Activated naive CD8-positive, alpha-beta T cell treated with anti-CD3 and anti-CD28 coated beads, Interleukin-2, amount 10 ng/mL, durations not matched to agents 7 days and 5 days (primary cell): ENCODE data around the gene CCDC195. TPM values are rescaled to one million over a fixed set of nuclear protein-coding genes. Genes with fewer than 3 reads are reported as not detected.
"Not testable (repeated sequence)": the region's sequence is repeated elsewhere in the genome, so short reads cannot be mapped to it uniquely, and the experiment has no call there.

Source experiments
- ATAC-seq: fragments of 150-1000 bp; cut with Tn5 transposase; one replicate; pipeline ENCODE4 v1.10.0; 2021; ENCODE audit warnings: low read depth, moderate library complexity
- POLR2A ChIA-PET: fragments of 350-600 bp; sonication (Branson Sonifier 250); formaldehyde crosslinking; loops from one replicate; lab custom pipeline; 2021; ENCODE audit warnings: antibody characterized with exemption; lab: Charles Lee
- DNase-seq: peaks from one replicate; pipeline ENCODE4 v3.0.0; 2021
- H3K27ac Mint-ChIP-seq: one replicate; pipeline ENCODE4 v1.8.0; 2022; ENCODE audit warnings: mild to moderate bottlenecking, mixed read lengths
- H3K27me3 Mint-ChIP-seq: one replicate; pipeline ENCODE4 v1.8.0; 2022; ENCODE audit warnings: mild to moderate bottlenecking, moderate library complexity, mixed read lengths
- H3K36me3 Mint-ChIP-seq: one replicate; pipeline ENCODE4 v1.8.0; 2021; ENCODE audit warnings: mild to moderate bottlenecking, mixed read lengths
- H3K4me1 Mint-ChIP-seq: one replicate; pipeline ENCODE4 v1.8.0; 2021; ENCODE audit warnings: mixed read lengths
- H3K4me3 Mint-ChIP-seq: one replicate; pipeline ENCODE4 v1.8.0; 2022; ENCODE audit warnings: mild to moderate bottlenecking, moderate library complexity, mixed read lengths
- H3K9me3 Mint-ChIP-seq: one replicate; pipeline ENCODE4 v1.8.0; 2021; ENCODE audit warnings: mixed read lengths
- total RNA-seq, 2 experiments: library from RNA; stranded (reverse); gene quantifications; one replicate each; pipeline ENCODE4 v1.2.3, GENCODE V29; 2021

Gene CCDC195
- total RNA-seq, 2 experiments from 2014 or later, result not detected

DNA sequence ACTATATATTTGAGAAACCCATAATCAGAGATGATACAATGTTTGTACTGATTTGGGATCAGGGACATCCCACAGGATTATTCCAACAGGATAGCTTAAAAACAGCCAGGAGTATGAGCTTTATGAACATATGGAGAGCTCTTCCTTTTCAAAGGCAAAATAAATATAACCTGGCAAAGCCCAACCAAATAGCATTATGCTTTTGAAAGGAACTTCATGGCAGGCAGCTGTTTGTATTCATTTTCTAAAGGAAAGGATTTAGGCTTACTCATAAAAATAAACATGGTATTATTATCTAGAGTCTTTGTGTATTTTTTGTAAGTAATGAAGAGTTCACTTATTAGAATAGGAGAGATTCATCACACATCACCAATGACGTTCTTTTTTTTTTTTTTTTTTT, 44.4 kb downstream of the CCDC195 start:
- POLR2A ChIA-PET, result no interaction called here
- Mint-ChIP-seq H3K27ac (no peak overlapping the region), H3K36me3 (no peaks in the 10 kb centered on the region), H3K9me3 (peaks cover 2% of the 10 kb centered on the region), H3K4me1 (no peaks in the 10 kb centered on the region), H3K4me3 (no peak overlapping the region), H3K27me3 (peaks cover 2% of the 10 kb centered on the region)
- no peak for ATAC-seq
- no peak for DNase-seq

DNA sequence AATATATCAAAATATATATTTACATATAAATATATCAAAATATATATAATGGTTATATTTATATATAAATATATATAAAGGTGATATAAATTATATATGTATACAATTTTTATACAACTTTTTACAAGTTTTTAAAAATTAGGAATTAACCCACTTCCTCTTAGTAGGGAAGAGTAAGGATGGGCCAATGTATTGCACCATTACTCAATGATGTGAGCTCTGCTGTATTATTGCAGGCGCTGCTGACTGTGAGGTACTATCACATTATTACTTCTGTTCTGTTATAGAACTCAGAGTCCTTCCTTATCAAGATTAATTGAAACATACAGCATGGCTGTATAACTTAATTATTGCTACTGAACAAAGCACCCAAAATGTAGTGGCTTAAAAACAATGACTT, 46.0 kb downstream of the CCDC195 start:
- peaks cover 2% of the 10 kb centered on the region for H3K27me3 Mint-ChIP-seq
- DNase-seq (no peak), ATAC-seq (no peak)
- peaks cover 2% of the 10 kb centered on the region for H3K9me3 Mint-ChIP-seq
- H3K4me1 Mint-ChIP-seq, result no peaks in the 10 kb centered on the region
- no peak overlapping the region for H3K27ac Mint-ChIP-seq
- H3K4me3 Mint-ChIP-seq, result no peak overlapping the region
- POLR2A ChIA-PET, result no interaction called here
- no peaks in the 10 kb centered on the region for H3K36me3 Mint-ChIP-seq

DNA sequence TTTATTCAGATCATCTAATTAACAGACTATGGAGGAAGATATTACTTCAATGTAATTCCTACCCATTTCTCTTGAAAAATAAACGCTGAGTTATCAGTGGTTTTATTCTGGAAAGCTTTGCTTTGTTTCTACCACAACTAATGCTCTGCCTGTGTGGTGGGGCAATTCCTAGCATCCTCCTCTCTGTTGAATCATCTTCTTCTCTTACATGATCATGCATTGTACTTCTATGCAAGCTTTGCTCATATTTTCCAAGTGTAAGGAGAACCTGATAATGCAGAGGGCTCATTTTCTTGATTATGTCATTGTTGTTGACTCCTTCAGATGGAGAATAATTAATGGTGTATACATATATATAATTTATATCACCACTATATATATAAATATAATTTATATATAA, 46.7 kb downstream of the CCDC195 start:
- Mint-ChIP-seq H3K27me3 (peaks cover 2% of the 10 kb centered on the region), H3K27ac (no peak overlapping the region), H3K36me3 (no peaks in the 10 kb centered on the region), H3K4me3 (no peak overlapping the region), H3K4me1 (no peaks in the 10 kb centered on the region), H3K9me3 (peaks cover 2% of the 10 kb centered on the region)
- POLR2A ChIA-PET, result no interaction called here
- ATAC-seq, result no peak
- DNase-seq, result no peak

DNA sequence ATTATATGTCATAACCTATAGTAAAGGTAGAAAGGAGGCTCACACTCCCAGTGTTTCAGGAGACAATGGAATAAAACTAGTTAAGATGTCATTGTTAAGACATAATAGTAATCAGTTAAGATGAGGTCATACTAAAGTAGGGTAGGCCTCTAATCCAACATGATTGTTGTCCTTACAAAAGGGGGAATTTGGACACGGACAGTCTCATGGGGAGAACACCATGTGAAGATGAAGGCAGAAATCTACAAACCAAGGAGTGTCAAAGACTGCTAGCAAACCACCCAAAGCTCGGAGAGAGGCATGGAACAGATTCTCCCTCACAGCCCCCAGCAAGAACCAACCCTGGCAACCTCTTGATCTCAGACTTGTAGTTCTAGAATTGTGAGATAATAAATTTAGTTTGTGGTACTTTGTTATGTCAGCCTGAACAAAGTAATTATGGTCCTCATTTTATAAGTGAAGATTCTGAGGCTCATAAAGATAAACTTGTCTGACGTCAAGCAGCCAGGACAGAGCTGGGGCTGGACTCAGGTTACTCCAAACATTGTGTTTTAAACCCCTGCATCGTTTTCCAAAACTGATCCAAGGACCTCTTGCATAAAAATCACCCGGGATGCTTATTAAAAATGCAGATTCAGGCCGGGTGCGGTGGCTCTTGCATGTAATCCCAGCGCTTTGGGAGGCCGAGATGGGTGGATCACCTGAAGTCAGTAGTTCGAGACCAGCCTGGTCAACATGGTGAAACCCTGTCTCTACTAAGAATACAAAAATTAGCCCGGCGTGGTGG, 47.8 kb downstream of the CCDC195 start:
- no peak overlapping the region for H3K4me3 Mint-ChIP-seq
- ATAC-seq, result no peak
- H3K27ac Mint-ChIP-seq, result no peak overlapping the region
- POLR2A ChIA-PET, result no interaction called here
- no peak for DNase-seq
- peaks cover 1% of the 10 kb centered on the region for H3K36me3 Mint-ChIP-seq
- H3K27me3 Mint-ChIP-seq, result peaks cover 2% of the 10 kb centered on the region
- no peaks in the 10 kb centered on the region for H3K4me1 Mint-ChIP-seq
- peaks cover 3% of the 10 kb centered on the region for H3K9me3 Mint-ChIP-seq

DNA sequence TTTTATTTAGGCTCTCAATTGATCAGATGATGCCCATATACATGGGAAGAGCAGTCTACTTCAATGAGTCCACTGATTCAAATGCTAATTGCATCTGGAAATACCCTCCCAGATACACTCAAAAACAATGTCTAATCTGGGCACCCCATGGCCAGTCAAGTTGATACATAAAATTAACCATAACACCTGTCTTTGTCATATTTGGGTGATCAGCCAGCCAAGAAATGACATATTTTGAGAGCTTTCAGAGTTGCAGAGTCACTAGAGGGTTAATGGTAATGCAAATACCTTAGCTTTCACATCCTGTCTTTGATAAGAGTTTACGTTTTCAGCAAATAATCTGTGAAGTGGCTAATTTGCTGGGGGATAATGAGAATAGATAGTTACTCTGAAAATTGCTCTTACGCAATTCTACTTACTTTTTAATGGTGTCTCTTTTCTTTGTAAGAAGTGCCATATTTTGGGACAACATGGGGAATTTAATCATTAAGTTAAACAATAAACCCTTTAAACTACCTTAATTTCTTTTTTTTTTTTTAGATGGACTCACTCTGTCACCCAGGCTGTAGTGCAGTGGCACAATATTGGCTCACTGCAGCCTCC, 49.1 kb downstream of the CCDC195 start:
- Mint-ChIP-seq H3K27ac (no peak overlapping the region), H3K36me3 (peaks cover 2% of the 10 kb centered on the region), H3K9me3 (peaks cover 6% of the 10 kb centered on the region), H3K4me1 (no peaks in the 10 kb centered on the region), H3K27me3 (peaks cover 2% of the 10 kb centered on the region), H3K4me3 (no peak overlapping the region)
- POLR2A ChIA-PET, result no interaction called here
- DNase-seq (no peak), ATAC-seq (no peak)

DNA sequence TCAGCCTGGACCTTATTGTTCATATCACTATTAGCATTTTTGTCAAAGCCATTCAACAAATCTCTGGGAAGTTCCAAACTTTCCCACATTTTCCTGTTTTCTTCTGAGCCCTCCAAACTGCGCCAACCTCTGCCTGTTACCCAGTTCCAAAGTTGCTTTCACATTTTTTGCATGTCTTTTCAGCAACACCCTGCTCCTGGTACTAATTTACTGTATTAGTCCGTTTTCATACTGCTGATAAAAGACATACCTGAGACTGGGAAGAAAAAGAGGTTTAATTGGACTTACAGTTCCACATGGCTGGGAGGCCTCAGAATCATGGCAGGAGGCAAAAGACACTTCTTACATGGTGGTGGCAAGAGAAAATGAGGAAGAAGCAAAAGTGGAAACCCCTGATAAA, 52.8 kb downstream of the CCDC195 start:
- DNase-seq, H3K4me1 Mint-ChIP-seq, POLR2A ChIA-PET, H3K27ac Mint-ChIP-seq, H3K9me3 Mint-ChIP-seq, H3K4me3 Mint-ChIP-seq, H3K36me3 Mint-ChIP-seq, H3K27me3 Mint-ChIP-seq, ATAC-seq: not testable (repeated sequence)

DNA sequence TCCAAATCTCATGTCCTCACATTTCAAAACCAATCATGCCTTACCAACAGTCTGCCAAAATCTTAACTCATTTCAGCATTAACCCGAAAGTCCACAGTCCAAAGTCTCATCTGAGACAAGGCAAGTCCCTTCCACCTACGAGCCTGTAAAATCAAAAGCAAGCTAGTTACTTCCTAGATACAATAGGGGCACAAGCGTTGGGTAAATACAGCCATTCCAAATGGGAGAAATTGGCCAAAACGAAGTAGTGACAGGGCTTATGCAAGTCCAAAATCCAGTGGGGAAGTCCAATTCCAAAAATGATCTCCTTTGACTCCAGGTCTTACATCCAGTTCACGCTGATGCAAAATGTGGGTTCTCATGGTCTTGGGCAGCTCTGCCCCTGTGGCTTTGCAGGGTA, 54.5 kb downstream of the CCDC195 start:
- H3K27me3 Mint-ChIP-seq, H3K9me3 Mint-ChIP-seq, H3K4me3 Mint-ChIP-seq, H3K4me1 Mint-ChIP-seq, DNase-seq, POLR2A ChIA-PET, H3K36me3 Mint-ChIP-seq, ATAC-seq, H3K27ac Mint-ChIP-seq: not testable (repeated sequence)

DNA sequence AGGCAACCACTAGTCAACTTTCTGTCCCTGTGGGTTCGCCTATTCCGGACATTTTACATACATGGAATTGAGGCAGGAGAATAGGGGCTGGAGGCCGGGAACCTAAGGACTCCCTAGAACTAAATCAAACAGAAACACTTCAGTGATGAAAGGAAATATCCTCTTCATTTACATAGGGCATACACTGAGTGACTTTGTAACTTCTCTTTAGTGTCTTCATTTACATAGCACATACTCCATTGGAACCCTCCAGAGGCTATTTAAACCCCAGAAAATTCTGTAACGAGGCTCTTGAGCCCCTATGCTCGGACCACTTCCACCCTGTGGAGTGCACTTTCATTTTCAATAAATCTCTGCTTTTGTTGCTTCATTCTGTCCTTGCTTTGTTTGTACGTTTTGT, 56.5 kb downstream of the CCDC195 start:
- Mint-ChIP-seq H3K27ac (no peak overlapping the region), H3K27me3 (peaks cover 1% of the 10 kb centered on the region), H3K36me3 (peaks cover 2% of the 10 kb centered on the region), H3K4me3 (no peak overlapping the region), H3K9me3 (peaks cover 6% of the 10 kb centered on the region), H3K4me1 (no peaks in the 10 kb centered on the region)
- DNase-seq, result no peak
- ATAC-seq, result no peak
- POLR2A ChIA-PET, result no interaction called here

DNA sequence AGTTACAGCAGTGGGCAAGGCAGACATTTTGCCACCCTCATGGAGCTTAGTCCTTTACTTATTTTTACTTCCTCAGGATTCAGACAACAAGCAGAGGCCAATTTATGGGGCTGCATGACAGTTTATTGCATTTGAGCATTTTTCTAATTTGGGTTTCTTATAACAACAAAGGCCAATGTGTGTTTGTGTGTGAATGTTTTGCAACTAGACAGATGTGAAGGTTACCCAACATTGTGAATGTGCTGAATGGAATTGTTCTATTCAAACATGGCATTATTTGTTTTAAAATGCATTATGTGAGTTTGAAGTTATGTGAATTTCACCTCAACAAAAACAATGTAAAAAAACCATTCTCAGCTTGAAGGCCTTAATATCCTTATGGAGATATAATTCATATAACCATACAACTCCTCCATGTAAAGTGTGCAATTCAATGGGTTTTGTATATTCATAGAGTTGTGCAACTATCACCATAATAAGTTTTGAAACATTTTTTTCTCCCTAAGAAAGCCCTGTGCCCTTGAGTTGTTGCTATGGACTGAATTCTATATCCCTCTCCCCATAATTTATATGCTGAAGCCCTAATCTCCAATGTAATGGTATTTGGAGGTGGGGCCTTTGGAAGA, 57.3 kb downstream of the CCDC195 start:
- Mint-ChIP-seq H3K4me3 (no peak overlapping the region), H3K9me3 (peaks cover 5% of the 10 kb centered on the region), H3K4me1 (no peaks in the 10 kb centered on the region), H3K27me3 (peaks cover 1% of the 10 kb centered on the region), H3K27ac (no peak overlapping the region), H3K36me3 (peaks cover 2% of the 10 kb centered on the region)
- no peak for ATAC-seq
- DNase-seq, result no peak
- POLR2A ChIA-PET, result no interaction called here

DNA sequence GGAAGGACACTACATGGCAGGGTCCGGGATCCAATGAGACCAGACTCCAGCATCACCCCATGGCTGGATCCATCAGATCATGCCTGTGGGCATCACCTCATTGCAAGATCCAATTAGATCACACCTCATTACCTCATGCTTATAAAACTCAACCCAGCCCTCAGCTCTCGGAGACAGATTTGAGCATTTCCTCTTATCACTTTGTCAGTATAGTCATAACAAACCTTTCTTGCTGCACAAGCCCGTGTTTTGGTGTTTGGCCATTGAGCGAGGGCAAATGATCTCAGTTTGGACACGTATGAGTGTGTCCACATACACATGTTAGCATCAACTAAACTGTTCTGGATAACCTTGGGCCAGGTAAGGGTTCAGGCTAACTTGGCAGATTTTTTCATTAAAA, 58.8 kb downstream of the CCDC195 start:
- no peak for ATAC-seq
- Mint-ChIP-seq H3K4me1 (no peaks in the 10 kb centered on the region), H3K27me3 (peaks cover 1% of the 10 kb centered on the region), H3K9me3 (no peaks in the 10 kb centered on the region), H3K27ac (no peak overlapping the region), H3K36me3 (no peaks in the 10 kb centered on the region), H3K4me3 (no peak overlapping the region)
- POLR2A ChIA-PET, result no interaction called here
- no peak for DNase-seq

DNA sequence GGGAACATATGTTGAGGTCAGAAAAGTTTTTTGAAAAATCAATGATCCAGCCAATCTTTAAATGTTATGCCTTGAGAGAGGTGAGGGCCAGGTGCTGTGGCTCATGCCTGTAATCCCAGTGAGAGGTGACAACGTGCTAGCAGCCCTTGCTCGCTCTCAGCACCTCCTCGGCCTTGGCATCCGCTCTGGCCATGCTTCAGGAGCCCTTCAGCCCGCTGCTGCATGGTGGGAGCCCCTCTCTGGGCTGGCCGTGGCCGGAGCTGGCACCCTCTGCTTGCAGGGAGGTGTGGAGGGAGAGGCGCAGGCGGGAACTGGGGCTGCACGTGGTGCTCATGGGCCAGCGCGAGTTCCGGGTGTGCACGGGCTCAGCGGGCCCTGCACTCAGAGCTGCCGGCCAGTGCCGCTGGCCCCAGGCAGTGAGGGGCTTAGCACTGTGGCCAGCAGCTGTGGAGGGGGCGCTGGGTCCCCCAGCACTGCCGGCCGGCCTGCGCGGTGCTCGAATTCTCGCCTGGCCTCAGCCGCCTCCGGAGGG, 61.1 kb downstream of the CCDC195 start:
- DNase-seq (no peak), ATAC-seq (no peak)
- Mint-ChIP-seq H3K9me3 (no peaks in the 10 kb centered on the region), H3K27ac (no peak overlapping the region), H3K36me3 (no peaks in the 10 kb centered on the region), H3K27me3 (peaks cover 6% of the 10 kb centered on the region), H3K4me1 (no peaks in the 10 kb centered on the region), H3K4me3 (no peak overlapping the region)
- POLR2A ChIA-PET, result no interaction called here
